HG03439 (cell line): ENCODE data around the gene GPC6.

ENCODE experiments used
- ATAC-seq: cut with Tn5 transposase; IDR thresholded peaks from one replicate; pipeline ENCODE4 v1.9.1; 2021; ENCODE audit warnings: mild to moderate bottlenecking, moderate library complexity; ENCODE audit not compliant: unreplicated experiment

Gene GPC6

GRCh38 chr13:94073007-94073744, 846.6 kb downstream of the GPC6 start:
- ATAC-seq = no peak

GRCh38 chr13:94079876-94080275, 853.3 kb downstream of the GPC6 start:
- no peak for ATAC-seq

- no peak for ATAC-seq
Measured at GRCh38 chr13:94080527-94080926, 853.9 kb downstream of the GPC6 start.

- no peak for ATAC-seq
Measured at GRCh38 chr13:94087100-94087499, 860.5 kb downstream of the GPC6 start.

- ATAC-seq = no peak
Measured at GRCh38 chr13:94088742-94089141, 862.1 kb downstream of the GPC6 start.

- no peak for ATAC-seq
Measured at GRCh38 chr13:94090773-94091480, 864.3 kb downstream of the GPC6 start.

- no peak for ATAC-seq
Measured at GRCh38 chr13:94093652-94094315, 867.2 kb downstream of the GPC6 start.

- no peak for ATAC-seq
Measured at GRCh38 chr13:94109715-94110374, 883.2 kb downstream of the GPC6 start.

GRCh38 chr13:94112227-94112626, 885.6 kb downstream of the GPC6 start:
- ATAC-seq = no peak

- ATAC-seq = no peak
Measured at GRCh38 chr13:94112731-94113130, 886.1 kb downstream of the GPC6 start.

- ATAC-seq = no peak
Measured at GRCh38 chr13:94113245-94113644, 886.6 kb downstream of the GPC6 start.

- no peak for ATAC-seq
Measured at GRCh38 chr13:94114166-94114565, 887.6 kb downstream of the GPC6 start.

- ATAC-seq = no peak
Measured at GRCh38 chr13:94115054-94115453, 888.4 kb downstream of the GPC6 start.

GRCh38 chr13:94119360-94119936, 892.8 kb downstream of the GPC6 start:
- ATAC-seq = no peak

GRCh38 chr13:94120878-94121277, 894.3 kb downstream of the GPC6 start:
- no peak for ATAC-seq

- ATAC-seq = no peak
Measured at GRCh38 chr13:94121686-94122085, 895.1 kb downstream of the GPC6 start.

GRCh38 chr13:94122300-94122915, 895.8 kb downstream of the GPC6 start:
- ATAC-seq = no peak

GRCh38 chr13:94123557-94123956, 897.0 kb downstream of the GPC6 start:
- ATAC-seq = no peak

- ATAC-seq = no peak
Measured at GRCh38 chr13:94128430-94128829, 901.8 kb downstream of the GPC6 start.

GRCh38 chr13:94129490-94129894, 902.9 kb downstream of the GPC6 start:
- no peak for ATAC-seq

- ATAC-seq = no peak
Measured at GRCh38 chr13:94138831-94139230, 912.2 kb downstream of the GPC6 start.
